GM12892 (cell line): ENCODE data around the gene GLDC.

ENCODE experiments used
- POLR2A ChIP-seq: IDR thresholded peaks from 2 replicates; pipeline ENCODE4 v1.6.1; 2011; ENCODE audit warnings: low read depth, low read length, control low read depth
- TAF1 ChIP-seq: IDR thresholded peaks from 2 replicates; pipeline ENCODE4 v1.6.1; 2011; ENCODE audit warnings: low read depth, mild to moderate bottlenecking, control low read depth, low read length, borderline replicate concordance

GRCh38 chr9:6671416-6671815 is 25.9 kb upstream of the GLDC start:
- TF ChIP-seq POLR2A (no peak), TAF1 (no peak)
